Measurements from ENCODE around the gene CCDC77.
A peak's percentile ranks its signal among the peaks of the same experiment; 100 is the strongest.
"Not testable (repeated sequence)": the region's sequence is repeated elsewhere in the genome, so short reads cannot be mapped to it uniquely, and the experiment has no call there.

Gene CCDC77

GRCh38 chr12:401235-402028, at the start of gene CCDC77:
TSS of gene CCDC77 (plus strand) at chr12:401644. CDS start at chr12:409384, 7,740 bp downstream.
- peak; percentile 86 to 88 for DNase-seq (ENCODE audit: low read depth in 2 of 2)

- DNase-seq (ENCODE audit: low read depth in 2 of 2), result no peak
These were observed 45.0 kb upstream of the CCDC77 start for GRCh38 chr12:356276-356988.

- no peak for DNase-seq (ENCODE audit: low read depth in 2 of 2)
These were observed 42.4 kb upstream of the CCDC77 start for GRCh38 chr12:359091-359490.

- DNase-seq (ENCODE audit: low read depth in 2 of 2), result no peak
These were observed 34.6 kb upstream of the CCDC77 start for GRCh38 chr12:366820-367219.

GRCh38 chr12:367972-368371, 33.5 kb upstream of the CCDC77 start:
- DNase-seq (ENCODE audit: low read depth in 2 of 2), result no peak

- DNase-seq (ENCODE audit: low read depth in 2 of 2), result not testable (repeated sequence)
These were observed 30.5 kb upstream of the CCDC77 start for GRCh38 chr12:370739-371485.

GRCh38 chr12:386651-387050, 14.8 kb upstream of the CCDC77 start:
- no peak for DNase-seq (ENCODE audit: low read depth in 2 of 2)

- no peak for DNase-seq (ENCODE audit: low read depth in 2 of 2)
These were observed 13.4 kb upstream of the CCDC77 start for GRCh38 chr12:388012-388411.

- peak; percentile 21 to 25 for DNase-seq (ENCODE audit: low read depth in 2 of 2)
These were observed 12.8 kb upstream of the CCDC77 start for GRCh38 chr12:388541-389141.

- DNase-seq (ENCODE audit: low read depth in 2 of 2), result peak; percentile 74 to 83
These were observed 12.0 kb upstream of the CCDC77 start, which contains the start of gene KDM5A for GRCh38 chr12:389142-390096. TSS of gene KDM5A (minus strand) at chr12:389320. CDS start at chr12:389091, 229 bp downstream.

GRCh38 chr12:400828-401227, 616 bp upstream of the CCDC77 start:
- DNase-seq (ENCODE audit: low read depth in 2 of 2), result no peak

GRCh38 chr12:402029-402389, 565 bp downstream of the CCDC77 start:
- DNase-seq (ENCODE audit: low read depth in 2 of 2), result no peak

GRCh38 chr12:414859-415258, 13.4 kb downstream of the CCDC77 start:
- no peak for DNase-seq (ENCODE audit: low read depth in 2 of 2)

GRCh38 chr12:418432-418831, 17.0 kb downstream of the CCDC77 start:
- no peak for DNase-seq (ENCODE audit: low read depth in 2 of 2)

GRCh38 chr12:422526-422925, 21.1 kb downstream of the CCDC77 start:
- no peak for DNase-seq (ENCODE audit: low read depth in 2 of 2)

GRCh38 chr12:435737-436136, 34.3 kb downstream of the CCDC77 start:
- DNase-seq (ENCODE audit: low read depth in 2 of 2), result not testable (repeated sequence)

- DNase-seq (ENCODE audit: low read depth in 2 of 2), result peak in 1 of 2 donors; percentile 18
These were observed 40.9 kb downstream of the CCDC77 start for GRCh38 chr12:442235-442884.

GRCh38 chr12:447141-447540, 45.7 kb downstream of the CCDC77 start:
- DNase-seq (ENCODE audit: low read depth in 2 of 2), result no peak

- no peak for DNase-seq (ENCODE audit: low read depth in 2 of 2)
These were observed 47.8 kb downstream of the CCDC77 start for GRCh38 chr12:449203-449602.

GRCh38 chr12:450438-450837, 49.0 kb downstream of the CCDC77 start:
- DNase-seq (ENCODE audit: low read depth in 2 of 2), result no peak

Measured in stimulated activated CD8-positive, alpha-beta memory T cell treated with anti-CD3 and anti-CD28 coated beads, Interleukin-7, amount 100 ng/mL, for 1 hour (primary cell).